SK-N-SH (cell line): Measurements from ENCODE around the gene GALM. TPM values are rescaled to one million over a fixed set of nuclear protein-coding genes. Genes with fewer than 3 reads are reported as not detected.

Experiments used
- CTCF ChIA-PET: fragments of 300-600, 350-600 bp; formaldehyde crosslinking; extraction: SDS; loops from one replicate; lab custom pipeline; 2021; lab: Yijun Ruan, JAX
- POLR2A ChIA-PET: fragments of 350-600 bp; sonication (Branson Sonifier 250); formaldehyde crosslinking; extraction: SDS; loops from one replicate; lab custom pipeline; 2020; ENCODE audit warnings: antibody characterized with exemption, inconsistent platforms; lab: Yijun Ruan, JAX
- DNase-seq: peaks from one replicate; pipeline ENCODE4 v3.0.0; 2012
- H2AFZ ChIP-seq: fragments of 200-600 bp; sonication (generic); 2 replicates; pipeline ENCODE4 v1.8.1; 2016; ENCODE audit warnings: antibody characterized with exemption, mild to moderate bottlenecking, low read depth
- H3F3A ChIP-seq: fragments of 200-600 bp; sonication (generic); replicated peaks from 2 replicates; pipeline ENCODE3; 2016; ENCODE audit warnings: antibody characterized with exemption, mild to moderate bottlenecking; ENCODE audit not compliant: insufficient read depth
- H3K27ac ChIP-seq, 2 experiments: fragments of 200-500 bp in 1 of 2; fragments of 200-600 bp in 1 of 2; sonication (Bioruptor generic) in 1 of 2; sonication (generic), shearing (Covaris generic) in 1 of 2; 2 replicates each; pipeline versions ENCODE4 v1.5.1 to v1.6.1; 2014 to 2016; ENCODE audit warnings: low read depth in 2 of 2, inconsistent platforms in 1 of 2, low read length in 1 of 2, mild to moderate bottlenecking in 1 of 2, mixed read lengths in 1 of 2
- H3K27me3 ChIP-seq: fragments of 200-600 bp; sonication (generic), shearing (Covaris generic); 2 replicates; pipeline ENCODE4 v1.6.1; 2016; ENCODE audit warnings: mixed run types; ENCODE audit not compliant: insufficient read depth
- H3K36me3 ChIP-seq, 2 experiments: fragments of 200-500 bp in 1 of 2; fragments of 200-600 bp in 1 of 2; sonication (Bioruptor generic) in 1 of 2; sonication (generic) in 1 of 2; replicated peaks in 1 of 2; 2 replicates each; pipeline versions ENCODE3 to v1.5.1; 2014 to 2016; ENCODE audit warnings: low read length in 1 of 2, mild to moderate bottlenecking in 1 of 2; ENCODE audit not compliant: insufficient read depth in 2 of 2, control insufficient read depth in 1 of 2
- H3K4me1 ChIP-seq, 2 experiments: fragments of 200-500 bp in 1 of 2; fragments of 200-600 bp in 1 of 2; sonication (Bioruptor generic) in 1 of 2; sonication (generic), shearing (Covaris generic) in 1 of 2; 2 replicates each; pipeline versions ENCODE4 v1.5.1 to v1.6.1; 2014 to 2016; ENCODE audit warnings: low read depth in 1 of 2, low read length in 1 of 2, mixed run types in 1 of 2; ENCODE audit not compliant: insufficient read depth in 2 of 2, control insufficient read depth in 1 of 2
- H3K4me2 ChIP-seq: fragments of 200-600 bp; sonication (generic), shearing (Covaris generic); 2 replicates; pipeline ENCODE4 v1.6.1; 2017; ENCODE audit warnings: mixed run types
- H3K4me3 ChIP-seq, 2 experiments: fragments of 200-500 bp in 1 of 2; fragments of 200-600 bp in 1 of 2; sonication (Bioruptor generic) in 1 of 2; sonication (generic), shearing (Covaris generic) in 1 of 2; 2 replicates each; pipeline versions ENCODE4 v1.5.1 to v1.8.1; 2014 to 2016; ENCODE audit warnings: low read depth in 2 of 2, inconsistent platforms in 1 of 2, low read length in 1 of 2, mild to moderate bottlenecking in 1 of 2, mixed read lengths in 1 of 2, moderate library complexity in 1 of 2
- H3K79me2 ChIP-seq: fragments of 200-600 bp; sonication (generic); 2 replicates; pipeline ENCODE4 v1.8.1; 2017; ENCODE audit warnings: mild to moderate bottlenecking; ENCODE audit not compliant: insufficient read depth
- H3K9ac ChIP-seq: fragments of 200-600 bp; sonication (generic); 2 replicates; pipeline ENCODE4 v1.6.1; 2017; ENCODE audit warnings: mixed run types
- H3K9me2 ChIP-seq: fragments of 200-600 bp; sonication (generic); 2 replicates; pipeline ENCODE4 v1.6.1; 2017; ENCODE audit warnings: mixed run types
- H3K9me3 ChIP-seq: fragments of 200-600 bp; sonication (generic); 2 replicates; pipeline ENCODE4 v1.6.1; 2017; ENCODE audit warnings: mixed run types, mild to moderate bottlenecking, moderate library complexity
- H4K20me1 ChIP-seq: fragments of 200-600 bp; sonication (generic); 2 replicates; pipeline ENCODE4 v1.6.1; 2017; ENCODE audit warnings: mild to moderate bottlenecking, mixed run types; ENCODE audit not compliant: insufficient read depth
- CTCF ChIP-seq: fragments of 200-600 bp; sonication (generic); IDR thresholded peaks from 2 replicates; pipeline ENCODE4 v1.6.1; 2017; ENCODE audit warnings: antibody characterized with exemption, mild to moderate bottlenecking, moderate library complexity
- FOXM1 ChIP-seq: IDR thresholded peaks from 2 replicates; pipeline ENCODE4 v1.4.0; 2012; ENCODE audit warnings: low read depth, mild to moderate bottlenecking
- MEF2A ChIP-seq: IDR thresholded peaks from 2 replicates; pipeline ENCODE4 v1.4.0; 2012; ENCODE audit warnings: low read depth, borderline replicate concordance
- PBX3 ChIP-seq: IDR thresholded peaks from 2 replicates; pipeline ENCODE4; 2012
- POLR2AphosphoS5 ChIP-seq: IDR thresholded peaks from 2 replicates; pipeline ENCODE4 v1.6.1; 2012; ENCODE audit warnings: low read depth, low read length
- RFX5 ChIP-seq: IDR thresholded peaks from 2 replicates; pipeline ENCODE4 v1.6.1; 2012; ENCODE audit warnings: mild to moderate bottlenecking, improper control_type of control experiment, low read length
- SMC3 ChIP-seq: IDR thresholded peaks from 2 replicates; pipeline ENCODE4 v1.6.1; 2012; ENCODE audit warnings: low read depth, low read length, improper control_type of control experiment
- WGBS: methylation state at CpG from one replicate; pipeline ENCODE4 v1.1.6; 2017; ENCODE audit warnings: low lambda C conversion rate; 5-methylcytosine and 5-hydroxymethylcytosine counted together
- polyA plus RNA-seq, 3 experiments: library from polyadenylated mRNA; depleted of rRNA; stranded (reverse); fragments of >200 nt; gene quantifications; 2 replicates each; pipeline ENCODE4 v1.2.3, GENCODE V29; 2012

GALM gene
- polyA plus RNA-seq, 1 of the 3 experiments (the other 2 are of a cell fraction), result 17.9 TPM

DNA sequence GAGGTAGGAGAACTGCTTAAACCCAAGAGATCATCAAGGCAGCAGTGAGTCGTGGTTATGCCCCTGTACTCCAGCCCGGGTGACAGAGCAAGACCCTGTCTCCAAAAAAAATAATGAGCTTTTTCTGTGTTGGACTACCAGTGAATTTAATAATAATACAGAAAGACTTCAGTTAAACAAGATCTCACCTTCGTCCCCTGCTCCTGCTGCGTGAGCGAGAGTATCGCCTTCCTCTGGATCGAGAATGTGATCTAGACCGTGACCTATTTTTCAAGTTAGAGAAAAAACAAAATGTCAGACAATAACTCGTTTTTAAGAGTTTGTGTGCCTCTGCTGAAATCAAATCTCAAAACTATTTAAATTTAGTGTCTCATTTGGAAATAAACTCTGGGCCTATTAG is 82.5 kb downstream of the GALM start:
- Histone ChIP-seq H3K36me3 (peaks cover 66 to 67% of the 10 kb centered on the region in 2 experiments), H3K79me2 (peaks cover 77% of the 10 kb centered on the region), H3K9me2 (no peaks in the 10 kb centered on the region), H3K4me2 (peak overlapping the region; percentile 91), H3K9me3 (no peaks in the 10 kb centered on the region), H3K9ac (peak overlapping the region; percentile 97), H3K4me3 (peak overlapping the region; percentile 92 to 94; a peak in 3 of 4 replicates), H3K27ac (peak overlapping the region; percentile 9 to 73; a peak in 3 of 4 replicates), H3K4me1 (peaks cover 45 to 60% of the 10 kb centered on the region in 2 experiments), H3F3A (peaks cover 57% of the 10 kb centered on the region), H4K20me1 (peaks cover 72% of the 10 kb centered on the region), H2AFZ (no peak overlapping the region), H3K27me3 (no peaks in the 10 kb centered on the region)
- no peak for TF ChIP-seq POLR2AphosphoS5
- ChIA-PET CTCF (interaction anchor here (0.6 to 3.0 kb wide), 9 partner anchors 14 to 672 kb away, joined by 3 to 16 read pairs (median 4); partner anchors contain the start of gene CYP1B1), POLR2A (interaction anchor here (0.7 to 2.1 kb wide), 2 partner anchors 11 to 1311 kb away, joined by 3 to 4 read pairs; no protein-coding TSS in a partner anchor)
- no peak for DNase-seq
- WGBS, result 63% methylated on average over 9 of the region's 9 CpGs

GRCh38 chr2:38748943-38749804 is 83.3 kb downstream of the GALM start:
- Histone ChIP-seq H2AFZ (no peak overlapping the region), H3K27me3 (no peaks in the 10 kb centered on the region), H3K4me3 (peak overlapping the region; percentile 92 to 94), H3K9ac (peak overlapping the region; percentile 97), H3K27ac (peak overlapping the region; percentile 92 to 100; a peak in 3 of 4 replicates), H4K20me1 (peaks cover 64% of the 10 kb centered on the region), H3K4me1 (peaks cover 45 to 57% of the 10 kb centered on the region in 2 experiments), H3K9me3 (no peaks in the 10 kb centered on the region), H3K79me2 (peaks cover 69% of the 10 kb centered on the region), H3K36me3 (peaks cover 59 to 60% of the 10 kb centered on the region in 2 experiments), H3F3A (peaks cover 50% of the 10 kb centered on the region), H3K4me2 (peak overlapping the region; percentile 91), H3K9me2 (no peaks in the 10 kb centered on the region)
- ChIA-PET POLR2A (interaction anchor here (2.1 kb wide), 1 partner anchor 11 kb away, joined by 4 read pairs; no protein-coding TSS in a partner anchor), CTCF (interaction anchor here (0.6 to 4.5 kb wide), 9 partner anchors 8 to 373 kb away, joined by 3 to 24 read pairs (median 4); no protein-coding TSS in a partner anchor)
- DNase-seq, result no peak
- TF ChIP-seq SMC3, result no peak
- no peak for TF ChIP-seq PBX3
- TF ChIP-seq FOXM1, result no peak
- TF ChIP-seq RFX5, result no peak
- TF ChIP-seq CTCF, result no peak
- no peak for TF ChIP-seq MEF2A
- TF ChIP-seq POLR2AphosphoS5, result peak; percentile 11; the same call in 1 of the 2 replicates
- WGBS, result 36% methylated on average over 26 of the region's 26 CpGs
